Putamen (tissue), 1 donor: ENCODE data around the gene SMDT1.
"Not testable (repeated sequence)": the region's sequence is repeated elsewhere in the genome, so short reads cannot be mapped to it uniquely, and the experiment has no call there.

ENCODE experiments used
- DNase-seq: peaks from one replicate; pipeline ENCODE4 v3.0.0-alpha.2; 2016; ENCODE audit warnings: low spot score

SMDT1 gene

DNA sequence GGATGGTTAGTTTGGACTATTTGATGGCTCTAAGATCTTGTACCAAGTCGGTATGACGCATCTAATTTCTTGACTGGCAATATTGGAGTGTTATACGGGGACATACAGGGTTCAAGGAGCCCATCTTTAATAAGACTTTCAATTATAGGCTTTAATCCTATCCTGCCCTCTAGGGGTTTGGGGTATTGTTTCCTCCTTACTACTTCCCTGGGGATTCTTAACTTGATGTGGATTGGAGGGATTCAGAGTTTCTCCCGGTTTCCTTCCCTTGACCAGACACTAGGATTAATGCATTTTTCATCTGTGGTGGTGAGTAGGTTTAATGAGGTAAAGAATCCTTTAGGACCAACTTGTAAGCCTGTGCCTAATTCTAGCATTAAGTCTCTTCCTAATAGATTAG is 32.3 kb downstream of the SMDT1 start:
- DNase-seq, result no peak

DNA sequence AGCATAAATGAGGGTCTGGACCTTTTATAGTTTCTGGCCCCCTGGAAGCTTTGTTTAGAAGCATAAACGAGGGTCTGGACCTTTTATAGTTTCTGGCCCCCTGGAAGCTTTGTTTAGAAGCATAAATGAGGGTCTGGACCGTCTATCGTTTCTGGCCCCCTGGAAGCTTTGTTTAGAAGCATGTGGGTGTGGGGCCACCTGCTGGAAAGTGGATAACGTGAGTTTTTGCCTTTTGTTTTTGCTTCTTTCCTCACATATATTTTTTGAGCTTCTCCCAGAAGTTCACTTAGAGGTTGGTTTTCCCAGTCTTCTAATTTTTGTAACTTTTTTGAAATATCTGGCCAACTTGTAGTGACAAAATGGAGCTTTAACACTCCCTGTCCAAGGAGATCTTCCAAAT is 33.3 kb downstream of the SMDT1 start:
- DNase-seq, result not testable (repeated sequence)

DNA sequence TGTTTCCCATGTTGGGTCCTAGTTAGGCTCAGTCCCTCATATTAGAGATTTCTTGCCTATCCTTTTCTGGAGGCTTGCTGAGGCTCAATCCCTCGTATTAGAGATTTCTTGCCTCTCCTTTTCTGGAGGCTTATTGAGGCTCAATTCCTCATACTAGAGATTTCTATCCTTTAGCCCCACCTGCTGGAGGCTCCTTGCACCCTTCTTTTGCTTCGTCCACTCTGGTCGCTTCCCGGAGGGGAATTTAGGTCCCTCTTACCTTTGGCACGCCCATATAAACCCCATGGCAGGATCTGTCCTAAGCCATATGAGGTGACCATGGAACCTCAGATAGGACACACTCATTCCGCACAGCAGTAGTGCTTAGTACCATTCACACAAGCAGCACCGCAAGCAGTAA is 35.2 kb downstream of the SMDT1 start:
- DNase-seq, result no peak

DNA sequence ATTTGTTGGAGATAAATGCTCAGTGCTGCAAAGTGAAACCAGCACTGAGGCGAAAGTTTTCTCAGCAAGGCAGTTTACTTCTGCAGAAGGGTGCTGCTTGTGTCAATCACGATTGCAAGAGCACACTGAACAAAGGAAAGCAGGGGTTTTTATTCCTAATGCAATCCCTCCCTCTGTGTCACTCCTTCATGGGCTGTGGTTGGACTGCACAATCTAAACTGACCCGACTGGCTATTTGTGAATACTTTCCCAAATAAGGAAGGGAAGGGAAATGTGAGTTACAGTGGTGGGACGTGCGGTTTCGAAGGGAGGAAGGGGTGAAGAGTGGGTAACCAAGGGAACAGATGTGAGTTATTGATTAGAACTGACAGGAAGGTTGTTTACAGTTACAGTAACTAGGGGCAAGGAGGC is 35.9 kb downstream of the SMDT1 start:
- DNase-seq, result not testable (repeated sequence)

DNA sequence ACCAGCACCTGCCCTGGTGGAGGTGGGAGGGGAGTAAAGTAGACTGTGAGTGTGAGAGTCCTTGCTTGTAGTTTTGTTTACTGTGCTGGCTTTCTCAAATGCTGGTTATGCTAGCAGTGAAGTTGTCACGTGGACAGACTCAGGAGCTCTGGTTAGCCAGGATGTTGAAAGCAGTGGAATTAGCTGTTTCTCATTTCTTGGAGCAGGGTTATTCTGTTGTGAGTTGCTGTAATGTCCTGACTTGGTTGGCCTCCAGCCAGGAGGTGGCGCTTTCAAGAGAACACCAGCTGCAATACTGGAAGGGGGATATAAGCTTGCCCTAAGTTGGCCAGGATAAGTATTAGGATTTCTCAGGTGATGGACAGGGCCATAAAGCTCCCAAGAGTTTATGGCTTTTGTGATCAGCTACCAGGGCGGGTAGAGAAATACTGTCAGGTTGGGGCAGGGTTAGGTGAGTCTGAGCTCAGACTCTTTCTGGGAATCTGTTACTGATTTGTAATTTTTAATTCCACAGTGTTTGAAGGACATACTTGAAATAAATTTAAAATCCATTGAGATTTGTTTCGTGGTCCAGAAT is 37.4 kb downstream of the SMDT1 start:
- DNase-seq, result no peak

DNA sequence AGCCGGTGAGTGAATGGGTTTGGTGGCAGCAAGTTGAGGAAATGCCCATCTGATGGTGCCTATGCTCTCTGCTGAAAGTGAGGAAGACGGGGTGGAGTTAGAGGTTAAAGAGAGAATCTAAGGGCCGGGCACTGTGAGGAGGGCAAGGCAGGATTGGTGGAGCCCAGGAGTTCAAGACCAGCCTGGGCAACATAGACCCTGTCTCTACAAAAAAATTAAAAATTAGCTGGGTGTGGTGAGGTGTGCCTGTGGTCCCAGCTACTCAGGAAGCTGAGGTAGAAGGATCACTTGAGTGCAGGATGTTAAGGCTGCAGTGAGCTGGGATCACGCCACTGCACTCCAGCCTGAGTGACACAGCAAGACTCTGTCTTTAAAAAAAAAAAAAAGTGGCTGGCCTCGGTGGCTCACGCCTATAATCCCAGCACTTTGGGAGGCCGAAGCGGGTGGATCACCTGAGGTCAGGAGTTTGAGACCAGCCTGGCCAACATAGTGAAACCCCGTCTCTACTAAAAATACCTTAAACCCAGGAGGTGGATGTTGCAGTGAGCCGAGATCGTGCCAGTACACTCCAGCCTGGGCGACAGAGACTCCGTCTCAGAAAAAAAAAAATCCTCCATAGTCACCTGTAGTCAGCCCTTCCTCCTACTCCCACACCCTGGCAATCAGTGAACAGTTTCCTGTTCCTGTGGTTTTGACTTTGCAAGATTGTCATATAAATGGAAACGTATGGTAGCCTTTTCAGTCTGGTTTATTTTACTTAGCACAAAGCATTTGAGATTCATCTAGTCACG is 40.9 kb downstream of the SMDT1 start:
- DNase-seq, result not testable (repeated sequence)

DNA sequence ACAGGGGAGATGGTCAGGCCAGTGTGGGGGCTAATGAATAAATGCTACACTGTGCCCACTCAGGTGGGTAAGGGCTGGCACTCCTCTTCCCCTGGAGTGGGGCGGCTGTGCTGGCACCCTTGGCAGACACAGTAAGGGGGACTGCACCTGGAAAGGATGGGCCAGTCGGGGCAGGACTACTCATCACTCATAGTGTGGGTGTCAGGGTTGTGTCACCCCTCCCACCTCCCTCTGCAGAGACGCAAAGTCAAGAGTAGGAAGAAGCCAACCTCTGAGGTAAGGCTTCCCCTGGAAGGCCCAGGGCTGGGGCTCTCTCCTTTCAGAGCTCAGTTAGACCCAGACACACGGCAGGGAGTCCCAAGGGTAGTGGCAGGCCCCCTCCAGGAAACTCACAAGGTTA is 44.0 kb downstream of the SMDT1 start:
- DNase-seq, result not testable (repeated sequence)

DNA sequence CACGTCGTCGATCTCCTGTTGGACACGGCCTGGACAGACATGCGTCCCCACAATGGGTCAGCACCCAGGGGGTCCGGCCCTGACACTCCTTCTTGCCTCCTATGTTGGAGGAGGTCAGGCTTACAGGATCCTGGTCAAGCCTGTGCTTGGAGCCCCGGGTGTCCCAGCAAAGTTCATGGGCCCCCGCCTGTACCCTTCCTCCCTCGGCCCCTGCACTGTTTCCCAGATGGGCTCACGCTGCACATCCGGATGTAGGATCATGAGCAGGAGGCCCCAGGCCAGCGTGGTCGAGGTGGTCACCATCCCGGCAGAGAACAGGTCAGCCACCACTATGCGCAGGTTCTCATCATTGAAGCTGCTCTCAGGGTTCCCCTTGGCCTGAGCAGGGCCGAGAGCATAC is 48.1 kb downstream of the SMDT1 start:
- DNase-seq, result no peak

DNA sequence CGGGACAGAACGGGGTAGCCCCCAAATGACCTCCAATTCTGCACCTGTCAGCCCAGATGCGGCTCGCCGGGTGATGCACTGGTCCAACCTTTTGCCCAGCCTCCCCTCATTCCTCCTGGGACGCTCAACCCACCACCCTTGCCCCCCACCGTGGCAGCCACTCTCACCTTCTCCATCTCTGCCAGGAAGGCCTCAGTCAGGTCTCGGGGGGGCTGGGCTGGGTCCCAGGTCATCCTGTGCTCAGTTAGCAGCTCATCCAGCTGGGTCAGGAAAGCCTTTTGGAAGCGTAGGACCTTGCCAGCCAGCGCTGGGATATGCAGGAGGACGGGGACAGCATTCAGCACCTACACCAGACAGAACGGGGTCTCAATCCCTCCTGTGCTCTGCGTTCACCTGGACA is 48.5 kb downstream of the SMDT1 start:
- DNase-seq, result not testable (repeated sequence)

DNA sequence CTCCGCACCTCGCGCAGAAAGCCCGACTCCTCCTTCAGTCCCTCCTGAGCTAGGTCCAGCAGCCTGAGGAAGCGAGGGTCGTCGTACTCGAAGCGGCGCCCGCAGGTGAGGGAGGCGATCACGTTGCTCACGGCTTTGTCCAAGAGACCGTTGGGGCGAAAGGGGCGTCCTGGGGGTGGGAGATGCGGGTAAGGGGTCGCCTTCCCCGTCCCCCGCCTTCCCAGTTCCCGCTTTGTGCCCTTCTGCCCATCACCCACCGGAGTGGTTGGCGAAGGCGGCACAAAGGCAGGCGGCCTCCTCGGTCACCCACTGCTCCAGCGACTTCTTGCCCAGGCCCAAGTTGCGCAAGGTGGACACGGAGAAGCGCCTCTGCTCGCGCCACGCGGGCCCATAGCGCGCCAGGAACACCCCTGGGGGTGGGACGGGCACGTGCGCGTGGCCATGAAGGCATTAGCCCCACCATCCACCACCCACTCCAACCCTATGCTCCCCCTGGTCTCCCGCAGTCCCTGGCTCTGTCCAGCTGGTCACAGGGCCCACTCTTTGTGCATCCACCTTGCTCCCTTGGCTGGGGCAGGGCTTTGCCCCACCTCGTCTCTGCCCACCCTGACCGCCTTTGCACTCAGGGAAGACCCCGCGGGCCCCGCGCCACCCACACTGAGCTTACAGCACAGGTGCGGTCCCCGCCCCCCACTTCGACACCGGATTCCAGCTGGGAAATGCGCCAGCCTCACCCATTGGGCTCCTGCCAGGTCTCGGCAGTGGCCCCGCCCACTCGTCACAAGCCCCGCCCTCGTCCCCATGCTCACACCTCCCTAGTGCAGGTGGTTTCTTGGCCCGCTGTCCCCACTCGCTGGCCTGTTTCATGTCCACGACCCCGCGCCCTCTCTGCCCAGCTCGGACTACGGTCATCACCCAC is 49.5 kb downstream of the SMDT1 start:
- DNase-seq, result not testable (repeated sequence)

DNA sequence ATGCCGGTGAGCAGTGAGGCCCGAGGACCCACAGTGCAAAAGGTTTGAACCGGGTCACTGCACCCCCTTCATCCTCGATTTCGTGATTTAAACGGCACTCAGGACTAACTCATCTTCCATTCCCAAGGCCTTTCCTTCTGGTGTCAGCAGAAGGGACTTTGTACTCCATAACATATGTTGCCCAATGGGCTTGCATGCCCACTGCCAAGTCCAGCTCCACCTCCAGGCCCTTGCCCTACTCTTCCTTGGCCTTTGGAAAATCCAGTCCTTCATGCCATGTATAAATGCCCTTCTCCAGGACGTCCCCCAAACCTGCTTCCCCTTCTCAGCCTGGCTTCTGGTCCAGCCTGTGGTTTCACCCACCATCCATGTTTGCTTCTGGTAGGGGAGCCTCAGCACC is 50.7 kb downstream of the SMDT1 start:
- not testable (repeated sequence) for DNase-seq

DNA sequence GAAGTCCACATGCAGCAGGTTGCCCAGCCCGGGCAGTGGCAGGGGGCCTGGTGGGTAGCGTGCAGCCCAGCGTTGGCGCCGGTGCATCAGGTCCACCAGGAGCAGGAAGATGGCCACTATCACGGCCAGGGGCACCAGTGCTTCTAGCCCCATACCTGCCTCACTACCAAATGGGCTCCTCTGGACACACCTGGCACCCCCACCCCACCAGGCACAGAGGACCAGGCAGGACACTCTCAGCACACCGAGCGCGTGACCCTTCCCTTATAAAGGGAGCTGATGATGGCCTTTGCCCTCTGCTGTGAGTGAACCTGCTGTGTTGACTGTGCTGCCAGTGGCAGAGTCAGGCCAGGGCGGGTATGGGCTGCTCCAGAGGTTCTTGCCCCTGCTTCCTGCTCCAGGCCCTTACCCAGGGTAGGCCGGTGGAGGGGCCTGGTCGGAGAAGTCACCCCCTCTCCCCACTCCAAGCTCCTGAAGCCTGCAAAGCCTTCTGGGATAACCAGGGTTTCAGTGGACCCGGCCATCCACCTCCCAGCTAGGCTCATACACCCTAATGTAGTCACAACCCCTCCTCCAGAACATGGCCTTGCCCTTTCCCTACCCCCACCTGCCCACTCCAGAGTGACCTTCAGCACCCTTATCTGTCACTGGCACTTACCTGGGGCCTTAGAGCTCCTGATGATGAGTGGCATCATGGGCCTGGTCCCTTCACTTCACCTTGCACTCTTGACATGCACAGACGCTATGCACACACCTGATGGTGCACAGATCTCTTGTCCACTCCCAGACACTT is 51.3 kb downstream of the SMDT1 start, which contains the start of gene CYP2D6:
Gene CYP2D6, minus strand, starts transcription at position 172 of the 793 bp plus-strand sequence. Its CDS starts 19 bp downstream, at position 153.
- not testable (repeated sequence) for DNase-seq

DNA sequence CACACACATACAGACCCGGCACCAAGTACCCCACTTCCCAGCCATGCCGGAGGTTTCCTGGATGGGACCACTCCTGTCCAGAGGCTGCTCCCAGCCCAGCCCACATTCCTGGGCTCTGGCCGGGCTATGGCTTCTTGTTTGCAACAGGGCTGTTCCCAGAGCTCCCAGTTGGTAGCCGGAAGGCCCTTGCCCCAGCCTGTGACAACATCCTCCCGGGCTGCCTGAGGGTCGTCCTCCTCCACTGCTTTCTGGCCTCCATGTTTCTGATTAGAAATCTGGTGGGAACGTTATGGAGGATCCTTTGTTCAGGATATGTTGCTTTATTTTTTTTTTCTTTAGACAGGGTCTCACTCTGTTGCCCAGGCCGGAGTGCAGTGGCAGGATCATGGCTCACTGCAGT is 52.1 kb downstream of the SMDT1 start:
- no peak for DNase-seq

DNA sequence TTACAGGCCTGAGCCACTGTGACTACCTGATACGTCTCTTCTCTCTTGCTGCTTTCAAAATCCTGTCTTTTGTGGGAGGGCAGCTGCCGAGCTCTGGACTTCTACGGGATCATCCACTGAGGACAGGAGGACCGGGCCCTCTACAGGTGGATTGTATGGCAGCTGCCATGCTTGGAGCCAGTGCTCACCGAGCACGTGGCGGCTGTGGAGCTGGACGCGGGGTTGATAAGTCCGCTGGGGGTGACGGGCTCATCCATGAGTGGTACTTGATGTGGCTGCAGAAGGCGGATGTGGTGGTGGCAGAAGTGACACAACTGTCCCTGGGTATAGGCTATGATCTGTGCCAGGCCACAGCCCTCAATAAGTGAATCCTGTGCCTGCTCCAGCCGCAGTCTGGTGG is 53.0 kb downstream of the SMDT1 start:
- no peak for DNase-seq
